ENCODE measurements around the gene NAA10. TPM values are rescaled to one million over a fixed set of nuclear protein-coding genes. Genes with fewer than 3 reads are reported as not detected.

The NAA10 gene
- total and polyA plus RNA-seq, 2 of the 13 experiments (the other 11 are each of a cell fraction or from before 2014, with no cell fraction given) = 49.2 to 51.7 TPM

DNA sequence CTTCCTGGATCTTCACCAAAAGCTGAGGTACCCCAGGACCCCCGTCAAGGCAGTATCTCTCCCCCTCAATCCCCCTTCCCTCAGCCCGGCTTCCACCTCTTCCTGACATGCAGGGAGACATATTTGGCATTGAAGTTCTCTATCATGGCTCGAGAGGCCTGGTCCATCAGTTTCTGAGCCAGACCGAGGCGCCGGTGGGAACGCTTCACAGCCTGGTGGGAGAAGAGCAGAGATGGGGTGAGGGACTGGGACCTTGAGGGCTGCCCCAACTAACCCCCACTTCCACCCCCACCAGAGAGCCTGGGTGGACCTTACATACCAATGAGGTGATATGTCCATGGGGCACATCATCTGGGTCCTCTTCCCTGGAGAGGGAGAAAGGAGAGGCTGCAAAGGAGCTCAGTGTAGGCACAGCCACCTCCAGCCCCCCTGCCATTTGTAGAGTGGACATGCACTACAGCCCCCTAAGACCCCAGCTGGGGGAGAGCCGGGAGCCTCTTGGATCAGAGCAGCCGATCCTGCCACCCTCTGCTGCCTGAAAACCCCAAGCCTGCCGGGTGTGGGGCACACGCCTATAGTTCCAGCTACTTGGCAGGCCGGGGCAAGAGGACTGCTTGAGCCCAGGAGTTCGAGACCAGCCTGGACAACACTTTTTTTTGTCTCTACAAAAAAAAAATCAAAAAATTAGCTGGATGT, 2.5 kb downstream of the NAA10 start:
- Histone ChIP-seq H4K20me1 (ENCODE audit: insufficient read depth, low read length) (no peaks in the 10 kb centered on the region), H3K9me3 (ENCODE audit: low read length) (no peaks in the 10 kb centered on the region), H3K27me3 (ENCODE audit: control insufficient read depth in 1 of 2, insufficient read depth in 2 of 2, low read length in 2 of 2) (no peaks in the 10 kb centered on the region), H3K4me1 (ENCODE audit: insufficient read depth, low read length) (peaks cover 19% of the 10 kb centered on the region), H3K27ac (ENCODE audit: extremely low read length, insufficient read depth, low read length) (no peak overlapping the region), H3K79me2 (ENCODE audit: insufficient read depth, low read length) (peaks cover 9% of the 10 kb centered on the region), H3K36me3 (replicated peaks in 1 of 2; ENCODE audit: control insufficient read depth in 1 of 2, insufficient read depth in 2 of 2, low read length in 2 of 2) (peaks cover 1 to 8% of the 10 kb centered on the region in 2 experiments; a peak in 1 of 5 replicates), H3K9ac (ENCODE audit: insufficient read depth, low read depth, low read length) (no peak overlapping the region), H3K4me3 (replicated peaks in 1 of 3; ENCODE audit: insufficient read depth in 1 of 3, low read depth in 2 of 3, low read length in 3 of 3) (no peak overlapping the region), H3K4me2 (ENCODE audit: low read depth, low read length) (no peak overlapping the region), H2AFZ (ENCODE audit: low read length) (no peak overlapping the region)
- ChIA-PET POLR2A (no interaction called here), CTCF (ENCODE audit: low intra/inter-chr PET ratio, low total read pairs) (no interaction called here)
- WGBS (ENCODE audit: low lambda C conversion rate) = 97% methylated on average over 8 of the region's 13 CpGs
- intact Hi-C loops (cut with micrococcal nuclease; ENCODE audit: unreplicated experiment) = no loop called here
- BruUV-seq (replicated peaks) = no TSS peak
- TF ChIP-seq ZNF234 (CRISPR knock-in tag; conservative IDR thresholded peaks at IDR 0.05) (no peak), ZUFSP (CRISPR knock-in tag; IDR thresholded peaks at IDR 0.05; ENCODE audit: borderline replicate concordance) (no peak), JUND (CRISPR knock-in tag; IDR thresholded peaks at IDR 0.05) (no peak), HINFP (CRISPR knock-in tag; IDR thresholded peaks at IDR 0.05; ENCODE audit: low read depth) (no peak), ZSCAN22 (CRISPR knock-in tag; IDR thresholded peaks at IDR 0.05) (no peak), MBNL3 (CRISPR knock-in tag; conservative IDR thresholded peaks at IDR 0.05) (no peak), POLR2AphosphoS2 (IDR thresholded peaks at IDR 0.05; ENCODE audit: low read depth, low read length) (no peak), GLI4 (CRISPR knock-in tag; IDR thresholded peaks at IDR 0.05; ENCODE audit: borderline replicate concordance) (no peak), SIX4 (CRISPR knock-in tag; IDR thresholded peaks at IDR 0.05) (no peak), ZNF562 (CRISPR knock-in tag; IDR thresholded peaks at IDR 0.05; ENCODE audit: borderline replicate concordance) (no peak), GRHL1 (CRISPR knock-in tag; conservative IDR thresholded peaks at IDR 0.05) (no peak)
- TF ChIP-seq, protein P1, sequence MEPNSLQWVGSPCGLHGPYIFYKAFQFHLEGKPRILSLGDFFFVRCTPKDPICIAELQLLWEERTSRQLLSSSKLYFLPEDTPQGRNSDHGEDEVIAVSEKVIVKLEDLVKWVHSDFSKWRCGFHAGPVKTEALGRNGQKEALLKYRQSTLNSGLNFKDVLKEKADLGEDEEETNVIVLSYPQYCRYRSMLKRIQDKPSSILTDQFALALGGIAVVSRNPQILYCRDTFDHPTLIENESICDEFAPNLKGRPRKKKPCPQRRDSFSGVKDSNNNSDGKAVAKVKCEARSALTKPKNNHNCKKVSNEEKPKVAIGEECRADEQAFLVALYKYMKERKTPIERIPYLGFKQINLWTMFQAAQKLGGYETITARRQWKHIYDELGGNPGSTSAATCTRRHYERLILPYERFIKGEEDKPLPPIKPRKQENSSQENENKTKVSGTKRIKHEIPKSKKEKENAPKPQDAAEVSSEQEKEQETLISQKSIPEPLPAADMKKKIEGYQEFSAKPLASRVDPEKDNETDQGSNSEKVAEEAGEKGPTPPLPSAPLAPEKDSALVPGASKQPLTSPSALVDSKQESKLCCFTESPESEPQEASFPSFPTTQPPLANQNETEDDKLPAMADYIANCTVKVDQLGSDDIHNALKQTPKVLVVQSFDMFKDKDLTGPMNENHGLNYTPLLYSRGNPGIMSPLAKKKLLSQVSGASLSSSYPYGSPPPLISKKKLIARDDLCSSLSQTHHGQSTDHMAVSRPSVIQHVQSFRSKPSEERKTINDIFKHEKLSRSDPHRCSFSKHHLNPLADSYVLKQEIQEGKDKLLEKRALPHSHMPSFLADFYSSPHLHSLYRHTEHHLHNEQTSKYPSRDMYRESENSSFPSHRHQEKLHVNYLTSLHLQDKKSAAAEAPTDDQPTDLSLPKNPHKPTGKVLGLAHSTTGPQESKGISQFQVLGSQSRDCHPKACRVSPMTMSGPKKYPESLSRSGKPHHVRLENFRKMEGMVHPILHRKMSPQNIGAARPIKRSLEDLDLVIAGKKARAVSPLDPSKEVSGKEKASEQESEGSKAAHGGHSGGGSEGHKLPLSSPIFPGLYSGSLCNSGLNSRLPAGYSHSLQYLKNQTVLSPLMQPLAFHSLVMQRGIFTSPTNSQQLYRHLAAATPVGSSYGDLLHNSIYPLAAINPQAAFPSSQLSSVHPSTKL (CRISPR knock-in tag; IDR thresholded peaks at IDR 0.05) = no peak
- TF ChIP-seq, protein P2, sequence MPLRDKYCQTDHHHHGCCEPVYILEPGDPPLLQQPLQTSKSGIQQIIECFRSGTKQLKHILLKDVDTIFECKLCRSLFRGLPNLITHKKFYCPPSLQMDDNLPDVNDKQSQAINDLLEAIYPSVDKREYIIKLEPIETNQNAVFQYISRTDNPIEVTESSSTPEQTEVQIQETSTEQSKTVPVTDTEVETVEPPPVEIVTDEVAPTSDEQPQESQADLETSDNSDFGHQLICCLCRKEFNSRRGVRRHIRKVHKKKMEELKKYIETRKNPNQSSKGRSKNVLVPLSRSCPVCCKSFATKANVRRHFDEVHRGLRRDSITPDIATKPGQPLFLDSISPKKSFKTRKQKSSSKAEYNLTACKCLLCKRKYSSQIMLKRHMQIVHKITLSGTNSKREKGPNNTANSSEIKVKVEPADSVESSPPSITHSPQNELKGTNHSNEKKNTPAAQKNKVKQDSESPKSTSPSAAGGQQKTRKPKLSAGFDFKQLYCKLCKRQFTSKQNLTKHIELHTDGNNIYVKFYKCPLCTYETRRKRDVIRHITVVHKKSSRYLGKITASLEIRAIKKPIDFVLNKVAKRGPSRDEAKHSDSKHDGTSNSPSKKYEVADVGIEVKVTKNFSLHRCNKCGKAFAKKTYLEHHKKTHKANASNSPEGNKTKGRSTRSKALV (CRISPR knock-in tag; IDR thresholded peaks at IDR 0.05) = no peak
- DNase-seq (ENCODE audit: low spot score) (no peak), ATAC-seq (no peak), FAIRE-seq (no peak)
- in situ Hi-C loops (cut with HindIII; ENCODE audit: extremely low pct_ligation_motif_present, low pct_unique_long_range_greater_than_20kb) = no loop called here
